ENCODE measurements around the gene ZNF785. TPM values are rescaled to one million over a fixed set of nuclear protein-coding genes. Genes with fewer than 3 reads are reported as not detected.
"Not testable (repeated sequence)": the region's sequence is repeated elsewhere in the genome, so short reads cannot be mapped to it uniquely, and the experiment has no call there.

ZNF785 gene
- total RNA-seq, 1 donor from 2014 or later, result 20.2 TPM

GRCh38 chr16:30601966-30602365, 16.5 kb upstream of the ZNF785 start:
- no peaks in the 10 kb centered on the region for H3K27me3 Mint-ChIP-seq (ENCODE audit: low read depth)
- TF ChIP-seq CTCF (IDR thresholded peaks at IDR 0.05), result no peak
- H3K36me3 Mint-ChIP-seq (ENCODE audit: low read depth), result peaks cover 20% of the 10 kb centered on the region
- peak; percentile 9 for DNase-seq (ENCODE audit: low spot score)
- H3K9me3 Mint-ChIP-seq (ENCODE audit: low read depth), result peaks cover 4% of the 10 kb centered on the region
- no peaks in the 10 kb centered on the region for H3K4me1 Mint-ChIP-seq (ENCODE audit: low read depth)
- no peak overlapping the region for H3K4me3 Mint-ChIP-seq (ENCODE audit: unreplicated experiment)
- no peak overlapping the region for H3K27ac Mint-ChIP-seq (ENCODE audit: unreplicated experiment)

DNA sequence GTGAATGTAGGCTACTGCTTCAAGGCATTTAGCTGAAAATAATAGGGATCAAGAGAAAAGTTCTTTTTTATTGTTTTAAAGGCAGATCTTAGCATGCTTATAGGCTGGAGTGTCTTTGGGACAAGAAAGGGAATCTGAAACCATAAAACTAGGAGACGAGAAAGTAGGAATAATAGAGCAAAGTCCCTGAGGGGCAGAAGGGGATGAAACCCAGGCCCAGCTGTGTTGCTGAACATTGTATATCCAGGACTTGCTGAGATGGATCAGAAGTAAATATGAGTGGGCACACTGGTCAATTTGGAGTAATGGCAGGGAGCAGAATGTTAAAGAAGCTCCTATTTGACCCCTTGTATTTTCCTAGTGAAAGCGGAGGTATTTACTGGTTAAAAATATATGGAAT, 15.4 kb upstream of the ZNF785 start:
- Mint-ChIP-seq H3K27me3 (ENCODE audit: low read depth) (no peaks in the 10 kb centered on the region), H3K27ac (ENCODE audit: unreplicated experiment) (no peak overlapping the region), H3K9me3 (ENCODE audit: low read depth) (peaks cover 4% of the 10 kb centered on the region), H3K36me3 (ENCODE audit: low read depth) (peaks cover 19% of the 10 kb centered on the region), H3K4me1 (ENCODE audit: low read depth) (no peaks in the 10 kb centered on the region), H3K4me3 (ENCODE audit: unreplicated experiment) (no peak overlapping the region)
- TF ChIP-seq CTCF (IDR thresholded peaks at IDR 0.05), result no peak
- DNase-seq (ENCODE audit: low spot score), result no peak

- peaks cover 4% of the 10 kb centered on the region for H3K9me3 Mint-ChIP-seq (ENCODE audit: low read depth)
- H3K4me1 Mint-ChIP-seq (ENCODE audit: low read depth), result no peaks in the 10 kb centered on the region
- H3K36me3 Mint-ChIP-seq (ENCODE audit: low read depth), result peaks cover 16% of the 10 kb centered on the region
- H3K27ac Mint-ChIP-seq (ENCODE audit: unreplicated experiment), result no peak overlapping the region
- H3K4me3 Mint-ChIP-seq (ENCODE audit: unreplicated experiment), result no peak overlapping the region
- TF ChIP-seq CTCF (IDR thresholded peaks at IDR 0.05), result no peak
- H3K27me3 Mint-ChIP-seq (ENCODE audit: low read depth), result no peaks in the 10 kb centered on the region
- peak; percentile 15 for DNase-seq (ENCODE audit: low spot score)
These were observed 14.7 kb upstream of the ZNF785 start for GRCh38 chr16:30600215-30600614.

DNA sequence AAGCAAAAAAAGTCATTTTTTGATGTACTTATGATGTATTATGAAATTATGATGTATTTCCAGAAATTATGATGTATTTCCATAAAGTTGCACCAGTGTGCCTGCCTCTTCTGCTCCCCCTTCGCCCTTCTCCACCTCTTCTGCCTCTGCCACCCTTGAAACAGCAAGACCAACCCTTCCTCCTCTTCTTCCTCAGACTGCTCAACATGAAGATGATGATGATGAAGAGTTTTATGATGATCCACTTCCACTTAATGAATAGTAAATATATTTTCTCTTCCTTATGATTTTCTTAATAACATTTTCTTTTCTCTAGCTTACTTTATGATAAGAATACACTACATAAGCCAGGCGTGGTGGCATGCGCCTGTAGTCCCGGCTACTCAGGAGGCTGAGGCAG, 7.4 kb upstream of the ZNF785 start:
- H3K36me3 Mint-ChIP-seq (ENCODE audit: low read depth), result no peaks in the 10 kb centered on the region
- no peaks in the 10 kb centered on the region for H3K4me1 Mint-ChIP-seq (ENCODE audit: low read depth)
- no peak overlapping the region for H3K27ac Mint-ChIP-seq (ENCODE audit: unreplicated experiment)
- no peaks in the 10 kb centered on the region for H3K27me3 Mint-ChIP-seq (ENCODE audit: low read depth)
- DNase-seq (ENCODE audit: low spot score), result no peak
- H3K4me3 Mint-ChIP-seq (ENCODE audit: unreplicated experiment), result no peak overlapping the region
- peaks cover 6% of the 10 kb centered on the region for H3K9me3 Mint-ChIP-seq (ENCODE audit: low read depth)
- TF ChIP-seq CTCF (IDR thresholded peaks at IDR 0.05), result no peak

- not testable (repeated sequence) for DNase-seq (ENCODE audit: low spot score); H3K27me3 Mint-ChIP-seq (ENCODE audit: low read depth); H3K4me3 Mint-ChIP-seq (ENCODE audit: unreplicated experiment); H3K36me3 Mint-ChIP-seq (ENCODE audit: low read depth); H3K9me3 Mint-ChIP-seq (ENCODE audit: low read depth); H3K27ac Mint-ChIP-seq (ENCODE audit: unreplicated experiment); H3K4me1 Mint-ChIP-seq (ENCODE audit: low read depth)
These were observed 5.4 kb upstream of the ZNF785 start for GRCh38 chr16:30590869-30591268.

GRCh38 chr16:30589582-30589981, 4.1 kb upstream of the ZNF785 start:
- H3K36me3 Mint-ChIP-seq (ENCODE audit: low read depth); H3K27ac Mint-ChIP-seq (ENCODE audit: unreplicated experiment); DNase-seq (ENCODE audit: low spot score); H3K27me3 Mint-ChIP-seq (ENCODE audit: low read depth); H3K4me3 Mint-ChIP-seq (ENCODE audit: unreplicated experiment); H3K9me3 Mint-ChIP-seq (ENCODE audit: low read depth): not testable (repeated sequence)
- peaks cover 16% of the 10 kb centered on the region for H3K4me1 Mint-ChIP-seq (ENCODE audit: low read depth)

Data from chondrocyte (in vitro differentiated cells).